Measurements from ENCODE around the gene VPS37C. TPM values are rescaled to one million over a fixed set of nuclear protein-coding genes. Genes with fewer than 3 reads are reported as not detected.

Gene VPS37C
- polyA plus RNA-seq, 3 donors, result 14.0 to 17.0 (median 15.5) TPM

DNA sequence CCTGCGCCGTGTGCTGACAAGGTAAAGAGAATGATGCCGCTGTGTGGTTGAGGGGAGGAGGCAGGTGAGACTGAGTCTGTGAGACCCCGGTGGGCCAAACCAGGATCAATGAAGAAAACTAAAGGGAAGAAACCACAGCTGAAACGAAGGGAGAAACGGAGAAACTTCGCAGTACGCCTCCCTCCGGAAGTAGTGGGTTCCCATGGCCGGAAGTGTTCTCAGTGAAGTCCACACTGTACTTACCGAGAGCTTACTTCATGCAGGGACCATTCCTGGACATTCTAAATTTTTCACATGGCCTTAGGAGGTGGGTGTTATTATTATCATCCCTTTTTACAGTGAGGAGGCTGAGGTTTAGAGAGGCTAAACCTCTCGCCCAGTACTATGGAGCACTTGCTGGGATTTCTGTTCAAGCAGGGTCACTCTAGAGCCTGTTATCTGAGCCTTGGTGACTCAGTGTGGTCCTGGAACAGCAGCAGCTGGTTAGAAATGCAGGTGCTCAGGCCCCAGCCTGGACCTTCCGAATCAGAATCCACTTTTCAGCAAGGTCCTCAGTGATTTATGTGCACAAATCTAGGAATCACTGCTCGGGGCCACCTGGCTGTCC, 41.0 kb downstream of the VPS37C start:
- DNase-seq (ENCODE audit: low read depth in 3 of 3, low spot score in 2 of 3), result no peak

DNA sequence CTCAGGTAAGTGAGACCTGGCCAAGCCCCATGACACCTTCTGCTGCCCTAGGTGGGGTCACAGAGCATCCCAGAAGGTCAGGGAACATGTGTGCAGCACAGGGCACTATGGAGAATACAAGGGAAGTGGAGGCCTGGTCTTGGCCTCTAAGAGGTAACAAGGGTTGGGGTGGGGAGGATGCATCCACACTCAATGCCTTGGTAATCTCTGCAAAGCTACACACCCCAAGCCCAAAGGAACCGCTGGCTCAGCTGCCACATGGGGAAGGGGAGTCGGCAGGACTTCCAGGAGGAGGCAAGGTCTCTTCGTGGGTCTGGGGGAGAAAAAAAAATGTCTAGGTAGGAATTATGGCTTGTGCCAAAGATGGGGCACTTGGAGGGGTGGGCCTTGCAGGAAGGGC, 41.7 kb downstream of the VPS37C start:
- no peak for DNase-seq (ENCODE audit: low read depth in 3 of 3, low spot score in 2 of 3)

DNA sequence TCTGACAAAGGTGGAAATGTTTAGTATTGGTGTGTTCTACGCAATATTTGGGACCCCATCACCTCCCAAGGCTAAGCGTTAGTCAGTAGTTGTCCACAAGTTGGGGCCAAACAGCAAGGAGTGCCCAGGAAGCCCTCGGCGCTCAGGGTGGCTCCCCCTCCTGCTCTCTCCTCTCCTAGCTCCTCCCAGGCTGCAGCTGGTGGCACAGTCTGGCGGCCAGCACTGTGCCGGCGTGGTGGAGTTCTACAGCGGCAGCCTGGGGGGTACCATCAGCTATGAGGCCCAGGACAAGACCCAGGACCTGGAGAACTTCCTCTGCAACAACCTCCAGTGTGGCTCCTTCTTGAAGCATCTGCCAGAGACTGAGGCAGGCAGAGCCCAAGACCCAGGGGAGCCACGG, 42.2 kb downstream of the VPS37C start:
- DNase-seq (ENCODE audit: low read depth in 3 of 3, low spot score in 2 of 3), result no peak

DNA sequence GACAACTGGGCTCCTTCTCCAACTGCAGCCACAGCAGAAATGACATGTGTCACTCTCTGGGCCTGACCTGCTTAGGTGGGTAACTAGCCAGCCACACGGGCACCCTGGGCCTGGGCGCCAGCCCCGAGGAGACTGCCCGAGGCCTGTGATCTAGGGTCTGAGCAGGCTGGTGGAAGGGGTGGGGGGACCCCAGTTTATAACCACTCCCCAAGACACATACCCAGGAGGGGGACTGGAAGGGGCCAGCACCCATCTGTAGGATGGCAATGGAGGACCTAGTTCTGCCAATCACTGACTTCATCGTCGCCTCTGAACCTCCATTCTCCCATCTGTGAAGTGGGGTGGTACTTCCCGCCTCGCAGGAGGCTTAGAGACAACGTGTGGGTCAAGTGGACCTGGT, 42.8 kb downstream of the VPS37C start:
- DNase-seq (ENCODE audit: low read depth in 3 of 3, low spot score in 2 of 3), result no peak

DNA sequence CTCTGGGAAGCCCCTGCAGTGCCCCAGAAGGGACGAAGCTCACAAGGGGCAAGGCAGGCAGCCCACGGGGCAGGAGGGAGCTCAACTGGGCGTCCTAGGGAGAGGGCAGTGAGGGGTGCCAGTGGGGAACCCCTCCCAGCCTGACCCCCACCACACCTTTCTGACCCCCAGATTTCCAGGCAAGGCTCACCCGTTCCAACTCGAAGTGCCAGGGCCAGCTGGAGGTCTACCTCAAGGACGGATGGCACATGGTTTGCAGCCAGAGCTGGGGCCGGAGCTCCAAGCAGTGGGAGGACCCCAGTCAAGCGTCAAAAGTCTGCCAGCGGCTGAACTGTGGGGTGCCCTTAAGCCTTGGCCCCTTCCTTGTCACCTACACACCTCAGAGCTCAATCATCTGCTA, 43.2 kb downstream of the VPS37C start:
- no peak for DNase-seq (ENCODE audit: low read depth in 3 of 3, low spot score in 2 of 3)

DNA sequence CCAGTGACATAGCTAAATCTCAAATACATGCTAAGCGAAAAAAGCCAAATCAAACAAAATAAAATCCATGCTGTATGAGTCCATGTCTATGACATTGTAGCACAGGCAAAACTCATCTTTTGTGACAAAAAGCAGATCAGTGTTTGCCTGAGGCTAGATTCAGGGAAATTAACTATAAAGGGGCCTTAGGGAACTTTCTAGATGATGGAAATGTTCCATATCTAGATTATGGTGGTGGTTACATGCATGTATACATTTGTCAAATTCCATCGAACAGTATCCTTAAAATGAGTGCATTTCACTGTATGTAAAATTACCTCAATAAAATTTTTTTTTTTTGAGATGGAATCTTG, 44.1 kb downstream of the VPS37C start:
- no peak for DNase-seq (ENCODE audit: low read depth in 3 of 3, low spot score in 2 of 3)

DNA sequence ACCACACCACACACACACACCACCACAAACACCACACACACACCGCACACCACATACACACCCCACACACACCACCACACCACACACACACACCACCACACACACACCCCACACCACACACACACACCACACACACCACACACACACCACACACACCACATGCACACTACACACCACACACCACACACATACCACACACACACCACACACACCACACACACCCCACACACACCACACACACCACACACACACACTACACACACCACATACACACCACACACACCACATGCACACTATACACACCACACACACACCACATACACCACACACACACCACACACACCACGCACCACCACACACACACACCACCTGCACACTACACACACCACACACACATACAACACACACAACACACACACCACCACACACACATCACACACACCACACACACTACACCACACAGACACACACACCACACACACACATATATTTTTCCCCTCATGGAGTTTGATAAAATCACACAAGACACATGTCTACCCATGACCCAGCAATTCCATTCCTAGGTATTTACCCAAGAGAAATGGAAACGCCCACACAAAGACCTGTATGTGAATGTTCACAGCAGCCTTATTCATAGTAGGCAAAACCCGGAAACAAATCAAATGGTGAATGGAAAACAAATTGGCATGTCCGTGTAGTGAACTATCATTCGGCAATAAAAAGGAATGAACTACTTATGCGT, 44.6 kb downstream of the VPS37C start:
- no peak for DNase-seq (ENCODE audit: low read depth in 3 of 3, low spot score in 2 of 3)

DNA sequence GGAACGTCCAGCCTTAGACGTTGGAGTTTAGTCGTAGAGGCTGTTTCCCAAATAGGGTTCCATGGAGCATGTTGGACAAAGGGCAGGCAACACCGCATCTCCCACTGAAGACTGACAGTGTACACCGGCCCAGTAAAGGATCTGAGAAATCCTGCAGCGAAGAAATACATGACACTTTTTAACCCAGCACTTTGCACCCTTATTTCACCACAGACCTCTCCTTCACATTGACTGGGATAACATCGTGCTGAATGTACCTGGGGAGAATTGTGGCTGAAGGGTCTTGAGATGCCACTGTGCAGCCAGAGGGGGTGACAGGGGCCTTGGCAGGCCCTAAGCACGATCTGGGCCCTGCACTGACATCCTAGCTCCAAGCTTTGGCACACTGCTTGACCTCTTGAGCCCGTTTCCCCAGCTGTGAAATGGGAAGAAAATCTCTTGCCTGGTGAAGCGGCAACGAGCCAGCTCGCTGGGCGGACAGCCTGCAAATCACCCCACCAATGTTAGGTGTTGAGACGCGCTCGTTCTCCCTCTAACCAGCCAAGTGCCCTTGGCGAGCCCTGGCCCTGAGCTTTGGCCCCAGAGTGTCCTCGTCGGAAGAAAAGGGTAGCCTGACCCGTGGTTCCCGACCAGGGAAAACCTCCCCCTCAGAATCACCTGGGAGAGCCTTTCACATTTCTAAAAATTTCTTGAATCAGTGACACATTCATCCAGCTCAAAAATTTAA, 45.6 kb downstream of the VPS37C start:
- no peak for DNase-seq (ENCODE audit: low read depth in 3 of 3, low spot score in 2 of 3)

DNA sequence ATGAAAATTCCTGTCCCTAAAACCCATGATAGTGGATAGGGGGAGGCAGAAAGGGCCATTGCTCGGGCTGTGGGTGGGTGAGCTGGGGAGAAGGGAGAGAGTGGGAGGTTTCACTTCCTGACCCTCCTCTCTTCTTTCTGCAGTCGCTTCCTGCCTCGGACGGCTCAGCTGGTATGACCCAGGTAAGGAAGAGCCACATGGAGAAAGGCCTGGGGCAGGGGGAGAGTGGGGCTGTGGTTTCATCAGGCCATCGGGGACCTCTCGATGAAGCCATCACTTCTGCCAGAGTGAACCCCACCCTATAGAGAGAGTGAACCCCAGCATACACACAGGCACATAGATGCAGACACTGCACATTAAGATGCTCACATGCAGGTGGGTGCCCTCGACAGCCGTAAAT, 46.3 kb downstream of the VPS37C start:
- no peak for DNase-seq (ENCODE audit: low read depth in 3 of 3, low spot score in 2 of 3)

DNA sequence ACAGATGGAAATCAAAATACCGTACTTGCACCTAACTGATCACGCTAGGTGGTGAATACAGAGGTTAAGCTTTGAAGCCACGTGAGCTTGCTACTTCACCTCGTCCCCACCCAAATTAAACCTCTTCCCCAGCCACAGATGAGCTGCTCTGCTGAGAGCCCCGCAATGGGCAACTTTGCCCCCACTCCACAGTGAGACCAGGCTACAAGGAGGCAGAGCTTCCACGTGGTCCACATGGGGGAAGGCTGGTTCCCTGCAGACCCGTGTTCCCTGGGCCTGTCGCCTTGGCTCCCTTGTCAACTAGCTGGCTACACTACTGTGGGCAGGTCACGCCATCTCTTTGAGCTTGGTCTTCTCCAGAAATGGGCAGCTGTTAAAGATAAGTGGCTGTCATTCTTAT, 48.0 kb downstream of the VPS37C start:
- no peak for DNase-seq (ENCODE audit: low read depth in 3 of 3, low spot score in 2 of 3)

DNA sequence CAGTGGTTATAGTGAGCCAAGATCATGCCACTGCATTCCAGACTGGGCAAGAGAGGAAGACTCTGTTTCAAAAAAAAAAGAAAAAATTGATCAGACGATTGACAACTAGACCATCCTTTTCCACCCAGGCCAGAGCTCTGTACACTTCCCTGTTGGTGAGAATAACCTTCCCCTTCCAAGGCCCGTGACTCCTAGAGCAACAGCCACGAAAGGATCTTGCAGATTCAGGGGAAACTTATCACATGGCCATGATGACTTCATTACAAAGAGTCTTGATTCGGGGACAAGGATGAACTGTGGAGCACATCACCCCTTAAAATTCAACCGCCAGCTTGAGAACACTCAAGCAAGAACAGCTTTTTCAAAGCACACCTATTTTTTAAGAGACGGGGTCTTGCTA, 48.7 kb downstream of the VPS37C start:
- DNase-seq (ENCODE audit: low read depth in 3 of 3, low spot score in 2 of 3), result no peak

DNA sequence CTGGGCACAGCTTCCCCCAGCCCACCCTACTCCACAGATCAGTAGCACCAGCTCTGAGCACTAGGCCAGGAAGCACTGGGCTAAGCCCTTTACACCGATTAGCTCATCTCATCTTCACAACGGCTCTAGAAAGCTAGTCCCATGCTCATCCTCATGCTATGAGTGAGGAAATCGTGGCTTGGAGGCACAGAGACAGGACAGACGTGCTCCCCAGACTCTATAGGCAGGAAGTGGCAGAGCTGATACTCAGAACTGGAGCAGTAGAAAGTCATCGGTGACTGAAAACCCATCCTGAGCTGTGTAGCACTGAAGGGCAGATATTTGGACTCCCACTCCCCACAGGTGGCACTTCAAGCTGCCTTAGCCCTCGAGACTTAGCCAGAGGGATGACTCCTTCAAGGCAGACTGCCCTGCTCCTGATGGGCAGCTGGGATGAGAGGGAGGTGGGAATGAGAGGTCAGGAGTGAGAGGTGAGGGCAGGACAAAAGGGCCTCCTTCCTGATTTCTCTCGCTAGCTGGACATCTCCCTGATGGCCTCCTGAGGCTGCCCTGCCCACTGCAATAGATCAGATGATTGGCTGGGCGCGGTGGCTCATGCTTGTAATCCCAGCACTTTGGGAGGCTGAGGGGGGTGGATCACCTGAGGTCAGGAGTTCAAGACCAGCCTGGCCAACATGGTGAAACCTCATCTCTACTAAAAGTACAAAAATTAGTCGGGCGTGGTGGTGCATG, 49.3 kb downstream of the VPS37C start:
- DNase-seq (ENCODE audit: low read depth in 3 of 3, low spot score in 2 of 3), result no peak

DNA sequence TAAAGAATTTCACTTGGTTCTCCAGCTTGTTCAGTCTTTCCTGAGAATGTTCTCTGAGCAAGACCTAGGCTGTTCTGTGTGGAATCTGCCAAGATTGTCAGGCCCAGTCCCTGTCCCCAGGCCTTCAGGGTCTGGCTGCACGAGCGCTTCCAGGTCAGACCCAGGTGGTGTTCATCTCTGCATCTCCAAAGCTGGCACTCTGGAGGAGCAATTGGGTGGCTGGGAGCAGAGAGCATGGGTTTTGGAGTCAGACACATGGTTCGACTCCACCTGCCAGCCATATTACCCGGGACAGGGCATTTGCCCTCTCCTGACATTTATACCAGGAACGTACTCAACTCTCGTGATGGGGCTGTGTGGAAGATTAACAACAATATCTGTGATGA, 50.2 kb downstream of the VPS37C start:
- no peak for DNase-seq (ENCODE audit: low read depth in 3 of 3, low spot score in 2 of 3)

DNA sequence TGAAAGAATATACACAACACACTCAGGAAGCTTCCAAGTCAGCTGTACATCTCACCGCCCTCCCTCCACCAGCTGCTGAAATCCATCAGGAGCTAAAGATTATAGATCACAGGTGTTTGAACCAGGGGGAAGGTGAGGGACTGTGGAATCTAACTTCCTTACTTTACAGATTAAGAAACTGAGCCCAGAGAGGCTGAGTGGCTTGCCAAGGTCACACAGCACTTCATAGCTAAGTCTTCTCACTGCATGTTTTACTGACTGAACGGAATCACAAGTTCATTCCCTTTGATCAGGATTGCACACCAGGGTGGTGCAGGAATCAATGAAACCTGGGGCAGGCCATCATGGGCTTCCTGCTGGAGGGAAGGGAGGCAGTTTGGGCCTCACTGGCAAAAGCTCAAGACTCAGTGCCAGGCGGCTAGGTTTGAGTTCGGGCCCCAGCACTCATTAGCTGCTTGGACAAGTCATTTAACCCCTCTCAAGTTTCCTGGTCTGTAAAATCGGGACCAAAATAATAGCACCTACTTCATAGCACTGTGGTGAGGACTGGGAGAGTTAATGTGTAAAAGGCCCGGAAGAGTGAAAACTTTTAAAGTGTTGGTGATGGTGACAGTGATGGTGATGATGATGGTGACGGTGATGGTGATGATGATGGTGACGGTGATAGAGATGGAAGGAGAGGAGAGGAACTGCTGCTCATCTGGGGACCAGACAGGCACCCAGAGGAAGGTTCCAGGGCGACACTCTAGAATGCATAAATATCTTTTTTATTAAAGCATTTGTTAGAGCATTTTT, 50.8 kb downstream of the VPS37C start:
- DNase-seq (ENCODE audit: low read depth in 3 of 3, low spot score in 2 of 3), result no peak

DNA sequence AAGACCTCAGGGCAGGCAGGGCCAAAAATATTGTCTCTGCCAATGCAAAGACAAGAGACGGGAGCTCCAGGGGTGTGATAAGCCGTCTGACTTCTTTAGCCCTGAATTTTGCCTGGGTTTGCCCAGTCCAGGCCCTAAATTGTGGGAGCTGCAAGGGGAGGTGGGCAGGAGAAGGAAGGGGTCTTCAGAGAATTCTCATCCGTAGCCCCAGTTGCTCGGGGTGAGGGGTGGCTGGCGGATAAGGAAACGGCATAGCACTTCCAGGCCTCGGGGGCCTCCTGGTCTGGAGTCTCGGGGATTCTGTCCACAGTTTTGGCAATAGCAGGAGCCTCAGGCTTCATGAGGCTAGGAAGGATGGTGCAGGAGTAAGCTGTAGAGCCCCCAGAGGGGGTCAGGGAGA, 51.6 kb downstream of the VPS37C start:
- no peak for DNase-seq (ENCODE audit: low read depth in 3 of 3, low spot score in 2 of 3)

DNA sequence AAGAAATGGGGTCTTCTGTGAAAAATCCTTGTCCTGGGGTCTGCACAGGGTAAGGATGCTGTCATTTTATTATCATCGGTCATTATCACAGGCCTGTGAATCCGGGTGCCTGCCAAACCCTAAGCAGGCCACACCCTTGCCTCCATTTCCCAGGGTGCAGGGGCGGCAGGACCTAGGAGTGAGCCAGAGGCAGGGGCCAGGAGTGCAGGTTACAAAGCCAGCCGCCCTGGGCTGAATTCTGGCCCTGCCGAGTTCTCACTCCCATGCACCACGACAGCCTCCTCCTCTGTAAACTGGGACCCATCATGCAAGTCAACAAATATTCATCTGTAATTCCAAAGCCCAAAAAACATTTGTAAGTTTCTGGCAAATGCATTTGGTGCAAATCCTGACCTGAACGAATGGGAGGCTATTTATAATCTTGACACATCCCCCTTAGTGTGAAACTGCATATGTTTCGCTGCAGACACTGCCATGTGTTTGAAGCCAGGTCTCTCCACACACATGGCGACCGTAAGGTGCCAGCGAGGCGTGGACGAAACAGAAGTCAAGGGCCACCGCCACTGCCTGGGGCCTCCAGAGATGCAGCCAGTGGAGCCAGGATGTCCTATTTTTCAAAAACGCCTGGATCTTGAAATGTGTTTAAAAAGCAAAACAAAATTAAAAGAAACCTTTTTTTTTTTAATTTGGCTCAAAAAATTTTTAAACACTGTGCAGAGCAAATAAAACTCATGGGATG, 52.2 kb downstream of the VPS37C start:
- DNase-seq (ENCODE audit: low read depth in 3 of 3, low spot score in 2 of 3), result no peak

DNA sequence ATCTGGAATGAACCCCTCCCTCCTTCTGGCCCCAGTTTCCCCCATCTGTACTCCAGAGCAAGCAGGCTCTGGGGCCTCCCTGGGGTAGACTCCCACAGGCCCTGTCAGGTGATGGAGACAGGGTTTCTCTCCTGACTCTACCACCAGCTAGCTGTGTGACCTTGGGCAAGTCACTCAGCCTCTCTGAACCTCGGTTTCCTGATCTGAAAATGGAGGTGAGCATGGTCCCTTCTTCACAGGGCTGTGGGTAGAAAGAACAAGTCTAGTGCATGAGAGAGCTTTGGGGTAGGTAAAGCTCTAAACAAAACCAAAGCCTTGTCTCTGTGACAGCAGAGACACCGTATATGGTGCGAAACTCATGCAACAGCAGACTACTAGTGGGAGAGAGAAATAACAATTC, 53.3 kb downstream of the VPS37C start:
- DNase-seq (ENCODE audit: low read depth in 3 of 3, low spot score in 2 of 3), result no peak

DNA sequence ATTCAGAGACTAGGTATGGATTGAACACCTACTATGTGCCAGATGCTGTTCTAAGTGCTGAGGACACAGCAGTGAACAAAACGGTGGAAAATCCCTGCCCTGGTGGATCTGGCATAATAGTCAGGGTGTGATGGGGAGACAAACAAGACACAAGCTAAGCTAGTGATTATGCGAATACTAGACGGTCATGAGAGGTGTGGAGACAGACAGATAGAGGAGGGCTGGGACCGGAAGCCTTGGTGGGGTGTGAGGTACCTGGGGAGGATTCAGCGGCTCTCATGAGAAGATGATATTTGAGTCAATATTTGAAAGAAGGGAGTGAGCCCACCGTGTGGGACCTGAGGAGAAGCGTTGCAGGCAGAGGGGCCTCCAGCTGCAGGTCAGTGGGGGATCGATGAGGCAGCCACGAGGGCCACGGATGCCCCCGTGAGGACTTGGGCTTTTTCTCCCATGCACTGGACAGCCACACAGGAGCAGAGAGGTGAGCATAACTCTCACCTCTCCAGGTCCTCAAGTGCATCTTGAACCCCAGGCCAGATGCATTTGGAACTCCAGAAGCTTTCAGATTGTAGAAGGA, 54.2 kb downstream of the VPS37C start:
- no peak for DNase-seq (ENCODE audit: low read depth in 3 of 3, low spot score in 2 of 3)

DNA sequence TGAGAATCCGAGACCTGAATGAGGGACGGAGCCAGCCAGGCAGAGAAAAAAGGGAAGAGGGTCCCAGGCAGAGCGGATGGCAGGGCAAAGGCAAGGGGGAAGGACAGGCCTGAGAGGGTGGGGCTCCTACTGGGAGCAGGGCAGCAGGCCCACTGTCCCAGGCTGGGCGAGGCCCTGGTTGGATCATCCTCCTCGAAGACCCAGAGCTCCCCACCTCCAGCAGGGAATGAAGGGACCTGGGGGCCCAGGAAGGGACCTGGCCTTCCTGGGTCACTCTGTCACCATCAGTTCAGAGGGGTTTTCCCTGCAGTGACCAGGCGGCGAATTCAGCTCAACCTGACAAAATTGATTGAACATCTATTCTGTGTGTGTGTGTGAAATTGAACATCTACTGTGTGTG, 54.9 kb downstream of the VPS37C start:
- no peak for DNase-seq (ENCODE audit: low read depth in 3 of 3, low spot score in 2 of 3)

DNA sequence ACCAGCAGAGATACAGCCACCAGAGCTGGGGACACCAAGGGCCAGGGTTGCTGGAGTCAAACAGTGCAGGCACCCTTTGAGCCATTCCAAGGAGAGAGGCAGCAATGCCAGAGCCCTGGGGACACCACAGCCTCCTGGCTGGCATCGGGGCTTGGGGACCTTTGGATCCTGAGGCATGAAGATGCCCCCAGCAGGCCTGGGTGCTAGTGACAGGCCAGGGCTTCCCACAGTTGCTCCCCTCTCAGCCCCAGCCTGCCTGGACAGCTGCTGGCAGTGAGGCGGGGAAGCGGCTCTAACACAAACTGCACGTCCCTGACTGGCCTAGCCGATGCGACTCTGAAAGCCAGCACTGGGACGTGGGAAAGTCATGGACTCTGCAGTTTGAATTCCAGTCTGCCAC, 56.3 kb downstream of the VPS37C start:
- DNase-seq (ENCODE audit: low read depth in 3 of 3, low spot score in 2 of 3), result no peak

Measured in right renal cortex interstitium (tissue), 3 donors.